SU-DHL-6 (cell line): Measurements from ENCODE around the gene TMEM45B.

Experiments
- CTCF ChIP-seq: fragments of 200-600 bp; sonication (generic); IDR thresholded peaks from one replicate; pipeline ENCODE4 v1.5.1; 2017; ENCODE audit warnings: antibody characterized with exemption, mild to moderate bottlenecking, low read length, moderate library complexity; ENCODE audit not compliant: insufficient read depth, poor library complexity, severe bottlenecking
- EZH2phosphoT487 ChIP-seq: fragments of 200-600 bp; sonication (generic), shearing (Covaris generic); conservative IDR thresholded peaks from 2 replicates; pipeline ENCODE4 v1.6.1; 2018; ENCODE audit warnings: mild to moderate bottlenecking, antibody characterized with exemption, low read length, moderate library complexity, mixed read lengths

DNA sequence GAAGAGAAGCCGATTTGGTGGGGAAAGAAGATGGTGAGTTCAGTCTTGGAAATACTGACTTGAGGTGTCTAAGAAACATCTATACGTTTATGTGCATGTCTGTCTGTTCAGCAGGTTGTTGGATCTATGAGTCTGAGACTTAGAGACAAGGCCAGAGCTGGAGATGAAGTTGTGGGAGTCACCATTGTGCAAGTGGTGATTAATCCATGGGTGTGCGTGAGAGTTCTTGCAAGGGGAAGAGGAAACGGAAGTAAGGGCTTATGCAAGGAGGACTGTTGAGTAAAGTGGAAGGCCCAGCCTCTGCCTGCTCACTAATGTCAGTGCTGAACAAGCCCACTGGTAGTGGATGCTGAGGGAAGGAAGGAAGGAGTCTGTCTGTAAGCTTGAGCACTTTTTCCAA is 9.7 kb downstream of the TMEM45B start:
- TF ChIP-seq CTCF (no peak), EZH2phosphoT487 (no peak)
